Endothelial cell of umbilical vein (primary cell): Measurements from ENCODE around the gene OPCML. TPM values are rescaled to one million over a fixed set of nuclear protein-coding genes. Genes with fewer than 3 reads are reported as not detected.

Source experiments
- BruUV-seq: library from RNA; stranded (reverse); fragments of 400-500 nt; replicated peaks from 2 replicates; lab custom pipeline; 2021; lab: Mats Ljungman, UMichigan
- CTCF ChIA-PET: fragments of 300-600, 350-600 bp; sonication (Branson Sonifier 250); formaldehyde crosslinking; loops from one replicate; lab custom pipeline; 2021; ENCODE audit warnings: antibody characterized with exemption, inconsistent platforms; lab: Charles Lee
- POLR2A ChIA-PET: fragments of 300-600, 350-600 bp; sonication (Branson Sonifier 250); formaldehyde crosslinking; loops from one replicate; lab custom pipeline; 2021; ENCODE audit warnings: antibody characterized with exemption, inconsistent platforms; lab: Charles Lee
- DNase-seq: peaks from one replicate; pipeline ENCODE4 v3.0.0-alpha.2; 2011; ENCODE audit warnings: low read depth, low spot score
- FAIRE-seq: peaks from 2 replicates; lab custom pipeline; 2011; peaks lifted over from hg19 to GRCh38; lab: Jason Lieb, UNC
- H2AFZ ChIP-seq: 2 replicates; pipeline ENCODE4 v1.6.0; 2012; ENCODE audit warnings: low read depth, low read length, control low read depth, inconsistent platforms
- H3K27ac ChIP-seq: 2 replicates; pipeline ENCODE4 v1.5.1; 2011; ENCODE audit warnings: low read depth, mild to moderate bottlenecking, control low read depth, low read length, moderate library complexity; ENCODE audit not compliant: insufficient read depth
- H3K27me3 ChIP-seq, 2 experiments: 2 replicates each; pipeline versions ENCODE4 v1.6.0 to v1.6.1; 2011; ENCODE audit warnings: low read length in 2 of 2, mixed read lengths in 1 of 2; ENCODE audit not compliant: control insufficient read depth in 2 of 2, insufficient read depth in 2 of 2
- H3K36me3 ChIP-seq, 2 experiments: 2 replicates in 1 of 2; 3 replicates in 1 of 2; pipeline ENCODE4 v1.5.1; 2011; ENCODE audit warnings: low read length in 2 of 2, mild to moderate bottlenecking in 1 of 2, moderate library complexity in 1 of 2; ENCODE audit not compliant: control insufficient read depth in 2 of 2, insufficient read depth in 2 of 2; ENCODE audit errors: extremely low read depth in 1 of 2
- H3K4me1 ChIP-seq: 3 replicates; pipeline ENCODE4 v1.5.1; 2011; ENCODE audit warnings: mild to moderate bottlenecking, low read length; ENCODE audit not compliant: control insufficient read depth, insufficient read depth; ENCODE audit errors: extremely low read depth
- H3K4me2 ChIP-seq: 2 replicates; pipeline ENCODE4 v1.6.1; 2011; ENCODE audit warnings: low read length, control low read depth, mixed read lengths; ENCODE audit not compliant: insufficient read depth
- H3K4me3 ChIP-seq, 3 experiments: fragments of 200-600 bp in 1 of 3; sonication (generic), shearing (Covaris generic) in 1 of 3; replicated peaks in 1 of 3; 2 replicates each; pipeline ENCODE4 v1.5.1; 2011 to 2016; ENCODE audit warnings: control low read depth in 3 of 3, low read length in 3 of 3, mild to moderate bottlenecking in 2 of 3, inconsistent platforms in 1 of 3, low read depth in 1 of 3, moderate library complexity in 1 of 3; ENCODE audit not compliant: insufficient read depth in 1 of 3
- H3K79me2 ChIP-seq: 2 replicates; pipeline ENCODE4 v1.6.0; 2012; ENCODE audit warnings: low read length, inconsistent platforms; ENCODE audit not compliant: control insufficient read depth, insufficient read depth
- H3K9ac ChIP-seq: replicated peaks from 2 replicates; pipeline ENCODE3; 2011; ENCODE audit warnings: low read length, control low read depth; ENCODE audit not compliant: insufficient read depth; ENCODE audit errors: extremely low read depth
- H3K9me1 ChIP-seq: replicated peaks from 3 replicates; pipeline ENCODE4 v1.6.0; 2011; ENCODE audit warnings: mild to moderate bottlenecking, low read length; ENCODE audit not compliant: control insufficient read depth, insufficient read depth; ENCODE audit errors: extremely low read depth
- H3K9me3 ChIP-seq: replicated peaks from 2 replicates; pipeline ENCODE4 v1.5.1; 2012; ENCODE audit warnings: low read length, inconsistent platforms; ENCODE audit not compliant: control insufficient read depth, insufficient read depth
- H4K20me1 ChIP-seq: replicated peaks from 2 replicates; pipeline ENCODE3; 2011; ENCODE audit warnings: mild to moderate bottlenecking, low read length; ENCODE audit not compliant: control insufficient read depth, insufficient read depth; ENCODE audit errors: extremely low read depth
- CTCF ChIP-seq, 2 donors: IDR thresholded peaks; 1 replicate in 1 of 2; 2 replicates in 1 of 2; pipeline ENCODE4 v1.5.1; 2011; ENCODE audit warnings: low read length in 2 of 2, mild to moderate bottlenecking in 2 of 2, moderate library complexity in 2 of 2, control low read depth in 1 of 2, inconsistent platforms in 1 of 2, low read depth in 1 of 2; ENCODE audit not compliant: insufficient read depth in 1 of 2; ENCODE audit errors: extremely low read depth in 1 of 2
- EZH2 ChIP-seq: IDR thresholded peaks from 2 replicates; pipeline ENCODE4 v1.6.1; 2012; ENCODE audit warnings: borderline replicate concordance, low read depth, mild to moderate bottlenecking, moderate library complexity, low read length, inconsistent platforms; ENCODE audit not compliant: severe bottlenecking
- FOS ChIP-seq: IDR thresholded peaks from 2 replicates; pipeline ENCODE4 v1.6.1; 2011; ENCODE audit warnings: mild to moderate bottlenecking, low read length, moderate library complexity, borderline replicate concordance; ENCODE audit not compliant: insufficient read depth
- GATA2 ChIP-seq: IDR thresholded peaks from 2 replicates; pipeline ENCODE4 v1.7.0; 2011; ENCODE audit warnings: low read depth, mild to moderate bottlenecking, moderate library complexity, mixed read lengths, low read length; ENCODE audit not compliant: insufficient read length, insufficient read depth
- JUN ChIP-seq: IDR thresholded peaks from 2 replicates; pipeline ENCODE4 v1.6.1; 2011; ENCODE audit warnings: borderline replicate concordance, low read depth; ENCODE audit not compliant: insufficient read length, insufficient read depth
- MAX ChIP-seq: IDR thresholded peaks from 2 replicates; pipeline ENCODE4 v1.6.1; 2011; ENCODE audit not compliant: insufficient read depth, insufficient read length
- MYC ChIP-seq: IDR thresholded peaks from one replicate; pipeline ENCODE4 v1.6.1; 2011; ENCODE audit warnings: mild to moderate bottlenecking, low read depth, low read length
- POLR2A ChIP-seq: IDR thresholded peaks from 2 replicates; pipeline ENCODE4 v1.6.1; 2012; ENCODE audit warnings: low read depth, mild to moderate bottlenecking, control low read depth, low read length
- POLR2AphosphoS5 ChIP-seq: IDR thresholded peaks from 2 replicates; pipeline ENCODE4 v1.6.1; 2012; ENCODE audit warnings: low read depth, mild to moderate bottlenecking, control low read depth, low read length, moderate library complexity; ENCODE audit not compliant: insufficient read depth
- dilution Hi-C: fragments of 300-500 bp; cut with MboI; formaldehyde crosslinking; loops from one replicate; pipeline ENCODE4 v1.15.0; 2019; ENCODE audit warnings: low sequenced_read_pairs; ENCODE audit not compliant: extremely low pct_ligation_motif_present
- intact Hi-C: fragments of 100-400 bp; cut with micrococcal nuclease; formaldehyde crosslinking; loops from one replicate; pipeline ENCODE4 v1.10.0; 2022
- polyA plus RNA-seq, 4 experiments: library from polyadenylated mRNA; depleted of rRNA in 3 of 4; stranded (reverse) in 3 of 4; unstranded in 1 of 4; fragments of >200 nt; gene quantifications; 2 replicates each; pipeline versions ENCODE4 v1.2.1 to v1.2.3, GENCODE V29; 2011 to 2012; ENCODE audit warnings: missing spikeins in 1 of 4
- total RNA-seq: library from RNA; stranded (reverse); gene quantifications from 2 replicates; pipeline ENCODE4 v1.2.3, GENCODE V29; 2021

The OPCML gene
- total and polyA plus RNA-seq, 2 donors (not counting 3 experiments of a cell fraction or from before 2014, with no cell fraction given) = not detected

- Histone ChIP-seq H2AFZ (no peak overlapping the region), H3K79me2 (no peaks in the 10 kb centered on the region), H3K4me3 (no peak overlapping the region), H3K9me3 (peaks cover 4% of the 10 kb centered on the region), H3K4me2 (no peak overlapping the region), H3K4me1 (no peaks in the 10 kb centered on the region), H3K9me1 (no peaks in the 10 kb centered on the region), H3K27ac (no peak overlapping the region), H3K9ac (no peak overlapping the region), H4K20me1 (no peaks in the 10 kb centered on the region), H3K27me3 (no peaks in the 10 kb centered on the region), H3K36me3 (no peaks in the 10 kb centered on the region)
- dilution Hi-C loops (no loop called here), intact Hi-C loops (no loop called here)
- FAIRE-seq = no peak
- CTCF ChIA-PET = no interaction called here
- TF ChIP-seq JUN (no peak), POLR2AphosphoS5 (no peak), CTCF (IDR thresholded peaks at IDR 0.05; ENCODE audit: extremely low read depth in 1 of 2, insufficient read depth in 1 of 2, low read depth in 1 of 2, low read length in 2 of 2) (no peak), FOS (no peak)
- no peak for DNase-seq
- BruUV-seq = no TSS peak
- POLR2A ChIA-PET = no interaction called here
Measured at GRCh38 chr11:133383201-133383600, 149.1 kb downstream of the OPCML start.

GRCh38 chr11:133382131-133382812 lies 150.0 kb downstream of the OPCML start:
- H3K4me2 ChIP-seq = no peak overlapping the region
- H3K36me3 ChIP-seq = no peaks in the 10 kb centered on the region
- no peak overlapping the region for H3K27ac ChIP-seq
- no peaks in the 10 kb centered on the region for H4K20me1 ChIP-seq
- dilution Hi-C loops = no loop called here
- no TSS peak for BruUV-seq
- no peak overlapping the region for H3K4me3 ChIP-seq
- no peak overlapping the region for H3K9ac ChIP-seq
- TF ChIP-seq MYC (no peak), CTCF (IDR thresholded peaks at IDR 0.05; ENCODE audit: extremely low read depth in 1 of 2, insufficient read depth in 1 of 2, low read depth in 1 of 2, low read length in 2 of 2) (no peak), FOS (no peak), EZH2 (no peak), JUN (no peak), POLR2A (no peak), MAX (no peak), POLR2AphosphoS5 (no peak), GATA2 (no peak)
- POLR2A ChIA-PET = no interaction called here
- no peaks in the 10 kb centered on the region for H3K27me3 ChIP-seq
- CTCF ChIA-PET = no interaction called here
- H3K79me2 ChIP-seq = no peaks in the 10 kb centered on the region
- H2AFZ ChIP-seq = no peak overlapping the region
- no peaks in the 10 kb centered on the region for H3K9me1 ChIP-seq
- FAIRE-seq = no peak
- DNase-seq = no peak
- no peaks in the 10 kb centered on the region for H3K4me1 ChIP-seq
- peaks cover 4% of the 10 kb centered on the region for H3K9me3 ChIP-seq
- intact Hi-C loops = no loop called here
